RCC 7860 (cell line): ENCODE measurements around the gene OCLN.
A peak's percentile ranks its signal among the peaks of the same experiment; 100 is the strongest.
"Not testable (repeated sequence)": the region's sequence is repeated elsewhere in the genome, so short reads cannot be mapped to it uniquely, and the experiment has no call there.

Source experiments
- DNase-seq: peaks from one replicate; pipeline ENCODE4 v3.0.0-alpha.2; 2015; ENCODE audit warnings: low spot score
- FAIRE-seq: peaks from 2 replicates; lab custom pipeline; 2012; peaks lifted over from hg19 to GRCh38; lab: Jason Lieb, UNC

The OCLN gene

DNA sequence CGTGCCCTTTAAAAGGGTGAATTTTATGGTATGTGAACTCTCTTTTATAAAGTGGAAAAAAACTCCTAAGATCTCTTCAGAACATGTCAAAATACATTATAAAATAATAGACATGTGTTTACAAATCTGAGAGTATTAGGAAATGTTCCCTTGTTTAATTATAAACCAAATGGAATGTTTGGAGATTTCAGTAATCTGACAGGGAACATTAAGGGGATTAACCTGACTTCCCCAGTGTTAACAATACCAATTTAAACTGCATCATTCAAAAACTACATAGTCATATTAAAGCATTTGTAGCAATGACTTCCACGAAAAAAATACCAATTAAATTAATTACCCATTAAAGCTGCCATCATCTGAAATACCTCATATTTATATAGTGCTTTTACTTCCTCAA is 1.6 kb upstream of the OCLN start:
- no peak for DNase-seq

DNA sequence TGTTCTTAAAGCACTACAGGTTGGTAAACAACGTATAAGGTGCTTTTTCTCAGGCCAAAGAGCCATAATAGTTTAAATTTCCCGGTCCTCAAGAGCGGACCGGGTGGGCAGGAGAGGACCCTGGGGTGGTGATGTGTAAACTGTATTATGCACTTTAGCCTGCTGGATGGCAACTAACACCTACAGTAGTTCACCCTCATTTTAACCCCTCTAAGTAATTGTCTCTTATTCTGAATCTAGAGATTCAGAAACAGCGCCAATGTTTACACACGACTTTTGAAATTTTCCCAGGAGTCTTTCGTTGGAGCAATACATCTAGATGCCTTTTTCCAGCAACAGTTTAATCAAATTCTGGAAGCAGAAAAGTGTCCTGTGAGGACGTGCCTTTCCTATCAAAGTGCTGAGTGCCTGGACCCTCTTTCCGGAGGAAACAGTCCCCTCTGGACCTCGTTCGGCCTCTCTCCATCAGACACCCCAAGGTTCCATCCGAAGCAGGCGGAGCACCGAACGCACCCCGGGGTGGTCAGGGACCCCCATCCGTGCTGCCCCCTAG is 676 bp upstream of the OCLN start:
- FAIRE-seq = no peak
- no peak for DNase-seq

More for the DNA sequence above, 1.6 kb upstream of the OCLN start:
- no peak for FAIRE-seq

DNA sequence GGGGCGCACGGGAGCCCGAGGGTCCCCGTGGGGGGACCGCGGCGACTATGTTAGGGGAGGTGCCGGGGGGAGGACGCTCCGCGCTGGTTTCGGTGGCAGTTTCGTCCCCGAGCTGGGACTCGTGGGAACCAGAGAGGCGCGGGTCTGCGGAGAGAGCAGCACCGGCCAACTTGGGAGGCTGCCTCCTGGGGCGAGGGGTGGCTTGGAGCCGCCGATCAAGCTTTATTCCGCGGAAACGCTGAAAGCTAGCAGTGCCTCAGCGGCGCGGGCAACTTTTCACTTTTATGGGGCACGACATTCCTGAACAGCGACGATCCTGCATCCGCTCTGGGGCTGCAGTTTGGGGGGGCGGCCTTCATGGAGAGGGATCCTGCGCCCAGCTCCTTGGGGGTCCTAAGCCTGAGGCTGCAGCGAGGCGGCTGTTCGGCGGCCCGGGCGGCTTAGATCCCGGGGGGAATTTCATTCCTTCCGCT is 369 bp downstream of the OCLN start:
- DNase-seq = no peak
- FAIRE-seq = no peak

DNA sequence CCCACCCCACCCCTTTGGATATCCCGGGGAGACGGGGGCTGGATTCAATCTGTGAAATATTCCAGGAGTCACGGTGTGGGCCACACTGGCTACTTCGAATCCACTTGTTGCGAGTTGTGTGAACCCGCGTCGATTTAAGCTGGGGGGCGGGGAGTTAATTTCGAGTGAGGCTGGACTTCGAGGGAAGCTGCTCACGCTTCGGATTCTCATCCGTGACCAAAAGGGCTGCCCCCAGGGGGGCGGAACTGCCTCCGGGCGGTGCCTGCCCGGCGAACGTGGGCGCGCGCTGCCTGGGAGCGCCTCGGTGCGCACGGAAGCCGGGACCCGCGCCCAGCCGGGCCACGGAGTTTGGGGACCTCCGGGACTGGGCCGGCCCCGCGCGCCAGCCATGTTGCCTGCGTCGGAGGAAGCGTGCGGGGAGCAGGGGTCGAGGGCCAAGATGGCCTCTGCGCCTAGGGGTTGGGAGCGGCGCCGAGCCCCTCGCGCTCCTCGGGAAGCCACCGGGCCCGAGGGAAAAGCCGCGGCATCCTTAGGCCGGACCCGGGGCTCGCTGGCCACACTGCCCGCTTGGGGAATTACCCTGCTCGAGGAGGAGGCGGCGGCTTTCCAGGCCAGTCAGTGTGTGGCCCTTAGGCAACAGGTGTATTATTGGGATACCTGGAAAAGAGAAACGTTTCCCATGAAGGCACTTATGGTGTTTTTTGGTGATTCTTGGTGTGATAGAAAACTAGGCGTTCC is 975 bp downstream of the OCLN start:
- DNase-seq (no peak), FAIRE-seq (no peak)

DNA sequence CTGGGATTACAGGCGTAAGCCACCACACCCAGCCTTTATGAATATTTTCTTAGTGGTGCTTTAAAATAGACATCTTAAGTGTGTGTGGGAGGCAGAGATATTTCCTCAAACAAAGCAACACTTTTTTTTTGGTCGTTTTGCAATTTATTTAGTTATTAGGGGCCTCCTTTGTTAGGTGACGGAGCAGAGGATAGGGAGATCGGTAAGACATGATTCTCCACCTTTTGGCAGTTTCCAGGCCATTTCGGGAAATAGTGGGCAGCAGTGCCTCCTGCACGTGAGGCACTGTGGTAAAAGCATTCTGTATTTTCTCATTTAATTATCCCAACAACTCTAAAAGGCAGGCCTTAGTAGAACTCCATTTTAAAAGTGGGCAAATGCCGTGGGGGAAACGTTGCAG is 1.9 kb downstream of the OCLN start:
- DNase-seq = no peak
- FAIRE-seq = no peak

DNA sequence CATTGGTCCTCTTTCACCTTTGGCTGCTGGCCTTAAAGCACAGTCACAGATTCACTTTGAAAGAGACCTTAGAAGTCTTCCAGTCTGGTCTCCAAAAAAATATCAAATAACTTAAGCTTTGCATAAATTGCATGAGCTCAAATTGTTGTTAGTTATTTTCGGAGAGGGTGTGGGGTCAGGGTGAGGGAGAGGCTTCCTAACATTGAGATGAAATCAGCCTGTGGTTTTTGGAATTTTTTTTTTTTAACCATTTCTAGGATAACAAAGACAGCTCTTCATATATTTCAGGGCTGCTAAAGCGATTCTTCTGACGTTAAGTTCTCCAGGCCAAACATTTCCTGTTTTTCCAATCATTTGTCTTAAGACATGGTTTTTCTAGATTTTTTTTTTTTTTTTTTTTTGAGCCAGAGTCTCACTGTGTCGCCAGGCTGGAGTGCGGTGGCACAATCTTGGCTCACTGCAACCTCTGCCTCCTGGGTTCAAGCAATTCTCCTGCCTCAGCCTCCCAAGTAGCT is 4.5 kb downstream of the OCLN start:
- FAIRE-seq (no peak), DNase-seq (no peak)

DNA sequence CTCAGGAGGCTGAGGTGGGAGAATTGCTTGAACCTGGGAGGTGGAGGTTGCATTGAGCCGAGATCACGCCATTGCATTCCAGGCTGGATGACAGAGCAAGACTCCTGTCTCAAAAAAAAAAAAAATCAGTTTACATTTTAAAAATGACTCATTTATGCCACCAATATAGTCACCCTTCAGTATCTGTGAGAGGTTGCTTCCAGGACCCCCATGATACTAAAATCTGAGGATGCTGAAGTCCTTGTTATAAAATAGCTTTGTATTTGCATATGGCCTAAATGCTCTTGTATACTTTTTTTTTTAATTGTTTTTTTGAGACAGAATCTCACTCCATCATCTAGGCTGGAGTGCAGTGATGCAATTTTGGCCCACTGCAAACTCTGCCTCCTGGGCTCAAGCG is 5.8 kb downstream of the OCLN start:
- FAIRE-seq (no peak), DNase-seq (peak; percentile 27)

DNA sequence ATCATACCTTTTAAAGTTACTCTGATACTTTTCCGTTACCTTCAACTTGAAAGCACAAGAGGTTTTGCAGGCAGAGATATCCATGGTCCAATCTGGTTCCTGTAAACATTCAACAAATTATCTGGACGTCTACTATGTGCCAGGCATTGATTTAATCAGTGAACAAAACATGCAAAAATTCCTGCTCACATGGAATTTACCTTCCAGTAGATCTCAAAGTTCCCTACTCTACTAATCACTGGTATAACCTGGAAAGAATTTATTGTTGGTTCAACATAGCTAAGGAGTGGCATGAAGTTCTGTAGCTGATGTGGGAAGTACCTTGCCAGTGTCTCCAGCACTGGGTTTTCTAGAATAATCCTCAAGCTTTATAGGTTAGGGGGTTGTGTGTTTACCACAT is 9.8 kb downstream of the OCLN start:
- DNase-seq (no peak), FAIRE-seq (no peak)

DNA sequence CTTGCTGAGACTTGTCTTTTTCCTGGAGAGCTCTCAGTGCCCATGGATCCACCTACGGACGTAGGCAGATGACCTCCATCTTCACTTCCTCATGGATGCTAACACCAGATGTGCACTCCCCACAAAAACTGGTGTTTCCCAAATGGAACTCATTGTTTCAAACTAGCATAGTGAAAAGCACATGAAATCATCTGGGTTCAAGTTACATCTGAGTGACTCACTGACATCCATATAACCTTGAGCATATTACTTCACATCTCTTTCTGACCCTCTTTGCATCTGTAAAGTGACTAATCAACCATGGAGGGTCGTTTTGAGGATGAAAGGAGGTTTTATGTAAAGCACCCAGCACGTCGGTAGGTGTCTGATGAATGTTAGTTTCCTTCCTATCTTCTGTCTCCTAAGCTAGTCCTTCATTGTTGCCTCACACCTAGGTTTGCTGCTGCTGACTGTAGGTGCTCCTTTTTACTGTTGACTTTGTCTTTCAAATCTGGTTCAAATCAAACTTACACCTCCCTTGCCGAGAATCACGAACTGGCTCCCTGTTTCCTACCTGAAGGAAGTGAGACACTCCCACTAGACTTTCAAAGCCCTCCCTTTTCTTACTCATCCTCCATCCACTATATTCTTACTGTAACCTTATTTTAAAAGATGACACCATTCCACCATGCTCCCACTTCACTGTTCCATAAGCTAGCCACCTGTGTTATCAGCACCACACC is 10.3 kb downstream of the OCLN start:
- FAIRE-seq = no peak
- no peak for DNase-seq

DNA sequence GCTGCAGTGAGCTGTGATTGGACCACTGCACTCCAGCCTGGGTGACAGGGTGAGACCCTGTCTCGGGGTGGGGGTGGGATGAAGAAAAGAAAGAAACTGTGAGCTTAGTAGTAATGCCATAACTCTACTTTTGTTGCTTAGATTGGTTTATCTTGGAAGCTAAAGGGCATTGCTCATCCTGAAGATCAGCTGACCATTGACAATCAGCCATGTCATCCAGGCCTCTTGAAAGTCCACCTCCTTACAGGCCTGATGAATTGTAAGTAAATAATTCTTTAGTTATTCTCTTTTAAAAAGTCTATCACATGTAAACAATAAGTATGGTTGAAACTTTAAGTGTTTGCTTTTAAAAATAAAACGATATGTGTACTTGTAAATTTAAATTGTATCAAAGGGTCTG is 11.4 kb downstream of the OCLN start:
- FAIRE-seq (no peak), DNase-seq (no peak)

DNA sequence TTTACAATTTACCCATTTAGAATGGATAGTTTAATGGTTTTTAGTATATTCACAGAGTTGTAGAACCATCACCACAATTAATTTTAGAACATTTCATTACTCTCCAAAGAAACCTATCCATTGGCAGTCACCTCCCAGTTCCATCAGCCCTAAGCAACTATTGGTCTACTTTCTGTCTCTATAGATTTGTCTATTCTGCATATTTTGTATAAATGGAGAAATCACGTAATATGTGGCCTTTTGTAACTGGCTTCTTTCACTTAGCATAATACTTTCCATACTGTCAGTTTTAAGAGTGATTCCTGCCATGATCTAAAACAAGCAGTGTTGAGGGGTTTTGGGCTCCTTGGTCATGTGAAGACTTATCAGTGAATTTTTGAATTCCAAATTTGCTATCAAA is 12.7 kb downstream of the OCLN start:
- FAIRE-seq (no peak), DNase-seq (no peak)

DNA sequence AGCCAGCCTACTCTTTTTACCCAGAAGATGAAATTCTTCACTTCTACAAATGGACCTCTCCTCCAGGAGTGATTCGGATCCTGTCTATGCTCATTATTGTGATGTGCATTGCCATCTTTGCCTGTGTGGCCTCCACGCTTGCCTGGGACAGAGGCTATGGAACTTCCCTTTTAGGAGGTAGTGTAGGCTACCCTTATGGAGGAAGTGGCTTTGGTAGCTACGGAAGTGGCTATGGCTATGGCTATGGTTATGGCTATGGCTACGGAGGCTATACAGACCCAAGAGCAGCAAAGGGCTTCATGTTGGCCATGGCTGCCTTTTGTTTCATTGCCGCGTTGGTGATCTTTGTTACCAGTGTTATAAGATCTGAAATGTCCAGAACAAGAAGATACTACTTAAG is 16.6 kb downstream of the OCLN start:
- no peak for FAIRE-seq
- DNase-seq = no peak

DNA sequence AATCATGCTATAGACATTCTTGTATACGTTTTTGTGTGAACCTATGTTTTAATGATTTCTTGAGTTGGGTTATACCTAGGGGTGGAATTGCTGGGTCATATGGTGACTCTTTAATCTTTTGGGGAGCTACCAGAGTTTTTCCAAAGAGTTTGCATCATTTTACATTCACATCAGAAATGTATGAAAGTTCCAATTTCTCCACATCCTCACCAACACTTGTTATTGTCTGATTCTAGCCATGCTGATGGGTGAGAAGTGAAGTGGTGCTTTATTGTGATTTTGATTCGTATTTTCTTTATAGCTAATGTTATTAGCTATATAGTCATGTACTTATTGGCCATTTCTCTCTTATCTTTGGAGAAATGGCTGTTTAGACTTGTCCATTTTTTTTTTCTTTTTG is 18.1 kb downstream of the OCLN start:
- DNase-seq (no peak), FAIRE-seq (no peak)

DNA sequence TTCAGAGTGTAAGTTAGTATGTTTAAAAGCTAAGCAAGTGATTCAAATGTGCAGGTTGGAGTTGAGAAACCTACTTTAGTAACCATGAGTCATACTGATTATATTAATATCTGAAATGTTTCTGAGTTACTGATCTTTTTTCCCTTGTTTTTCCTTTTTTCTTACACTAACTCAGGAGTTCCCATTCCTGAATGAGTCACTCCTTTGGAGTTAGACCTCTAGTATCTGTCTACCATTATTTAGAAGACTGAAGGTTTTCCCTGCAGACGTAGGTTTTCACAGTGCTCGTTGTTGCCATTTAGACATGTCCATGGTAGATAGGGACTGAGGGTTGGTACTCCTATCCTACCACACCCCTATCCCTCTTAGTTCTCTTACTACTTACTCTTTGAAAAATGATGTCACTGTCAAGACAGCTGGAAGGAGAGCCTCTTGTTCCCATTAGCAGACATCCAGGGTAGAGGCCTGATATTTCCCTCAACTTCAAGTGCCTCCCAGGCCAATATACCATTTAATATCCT is 20.2 kb downstream of the OCLN start:
- DNase-seq (peak; percentile 8), FAIRE-seq (no peak)

DNA sequence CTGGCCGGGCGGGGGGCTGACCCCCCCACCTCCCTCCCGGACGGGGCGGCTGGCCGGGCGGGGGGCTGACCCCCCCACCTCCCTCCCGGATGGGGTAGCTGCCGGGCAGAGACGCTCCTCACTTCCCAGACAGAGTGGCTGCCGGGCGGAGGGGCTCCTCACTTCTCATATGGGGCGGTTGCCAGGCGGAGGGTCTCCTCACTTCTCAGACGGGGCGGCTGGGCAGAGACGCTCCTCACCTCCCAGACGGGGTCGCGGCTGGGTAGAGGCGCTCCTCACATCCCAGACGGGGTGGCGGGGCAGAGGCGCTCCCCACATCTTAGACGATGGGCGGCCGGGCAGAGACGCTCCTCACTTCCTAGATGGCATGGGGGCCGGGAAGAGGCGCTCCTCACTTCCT is 23.0 kb downstream of the OCLN start:
- not testable (repeated sequence) for FAIRE-seq

DNA sequence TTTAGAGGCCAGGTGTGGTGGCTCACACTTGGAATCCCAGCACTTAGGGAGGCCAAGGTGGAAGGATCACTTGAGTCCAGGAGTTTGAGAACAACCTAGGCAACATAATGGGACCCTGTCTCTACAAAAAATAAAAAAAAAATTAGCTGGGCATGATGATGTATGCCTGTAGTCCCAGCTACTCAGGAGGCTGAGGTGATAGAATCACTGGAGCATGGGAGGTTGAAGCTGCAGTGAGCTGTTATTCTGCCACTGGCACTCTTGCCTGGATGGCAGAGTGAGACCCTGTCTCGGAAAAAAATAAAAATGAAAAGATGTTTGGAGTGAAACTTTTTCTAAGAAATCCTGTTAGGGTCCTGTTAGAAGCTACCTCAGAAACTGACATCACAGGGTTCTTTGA is 24.2 kb downstream of the OCLN start:
- FAIRE-seq = peak; percentile 53

More for the DNA sequence above, 23.0 kb downstream of the OCLN start:
- DNase-seq = not testable (repeated sequence)

DNA sequence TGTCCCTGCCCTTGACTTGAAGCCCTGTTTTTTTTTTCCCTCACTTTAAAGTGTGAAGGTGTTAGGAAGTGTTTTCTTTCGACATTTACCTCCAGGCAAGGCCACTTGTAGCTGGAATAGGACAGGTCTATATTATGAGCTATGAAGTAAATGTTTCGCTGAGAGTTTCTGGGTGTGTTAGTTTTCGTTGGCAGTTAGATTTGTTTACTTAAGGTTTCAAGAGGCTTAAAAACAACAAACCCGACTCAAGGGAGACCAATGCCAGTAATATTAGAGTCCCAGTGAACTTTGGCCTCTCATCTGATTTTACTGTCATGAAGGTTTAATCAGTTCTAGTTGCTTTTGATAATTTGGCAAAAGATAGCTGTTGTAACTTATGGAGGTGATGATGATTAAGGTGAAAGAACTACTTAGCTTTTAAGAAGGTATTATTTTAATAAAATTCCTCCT is 25.2 kb downstream of the OCLN start:
- no peak for DNase-seq
- FAIRE-seq = no peak

More for the DNA sequence above, 24.2 kb downstream of the OCLN start:
- no peak for DNase-seq

DNA sequence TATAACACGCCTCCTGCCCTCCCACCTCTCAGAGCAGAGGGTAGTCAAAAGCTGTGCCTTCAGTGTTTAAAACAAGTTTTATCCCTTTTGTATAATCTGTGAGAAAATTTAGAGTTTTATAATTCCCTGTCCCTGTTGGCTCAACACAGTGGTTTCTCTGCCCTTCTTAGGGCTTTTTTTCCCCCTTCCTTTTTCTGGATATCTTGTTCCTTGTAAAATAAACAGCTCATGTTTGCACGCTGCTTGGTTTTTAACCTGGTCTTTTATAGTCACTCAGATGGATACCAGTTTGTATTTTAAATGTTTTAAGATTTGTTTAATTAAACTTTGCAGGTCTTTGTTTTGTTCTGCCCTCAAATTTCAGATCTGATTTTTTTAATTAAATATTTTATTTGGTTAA is 26.7 kb downstream of the OCLN start:
- no peak for DNase-seq
- no peak for FAIRE-seq

DNA sequence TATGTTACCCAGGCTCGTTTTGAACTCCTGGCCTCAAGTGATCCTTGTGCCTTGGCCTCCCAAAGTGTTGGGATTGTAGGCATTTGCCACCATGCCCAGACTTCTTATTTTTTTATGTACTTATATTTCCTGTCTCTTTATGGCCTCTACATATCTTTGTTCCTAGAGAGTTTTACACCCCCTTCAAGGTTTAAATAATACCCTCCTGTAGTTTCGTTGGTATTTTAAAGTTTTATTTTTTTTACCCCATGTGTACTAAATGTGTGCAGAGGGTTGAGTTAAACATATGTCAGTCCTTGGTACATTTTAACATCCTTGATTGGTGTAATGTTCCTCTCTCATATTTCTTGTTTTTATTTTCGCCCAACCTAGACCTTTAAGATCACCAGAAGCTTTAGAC is 29.4 kb downstream of the OCLN start:
- FAIRE-seq = no peak
- no peak for DNase-seq

DNA sequence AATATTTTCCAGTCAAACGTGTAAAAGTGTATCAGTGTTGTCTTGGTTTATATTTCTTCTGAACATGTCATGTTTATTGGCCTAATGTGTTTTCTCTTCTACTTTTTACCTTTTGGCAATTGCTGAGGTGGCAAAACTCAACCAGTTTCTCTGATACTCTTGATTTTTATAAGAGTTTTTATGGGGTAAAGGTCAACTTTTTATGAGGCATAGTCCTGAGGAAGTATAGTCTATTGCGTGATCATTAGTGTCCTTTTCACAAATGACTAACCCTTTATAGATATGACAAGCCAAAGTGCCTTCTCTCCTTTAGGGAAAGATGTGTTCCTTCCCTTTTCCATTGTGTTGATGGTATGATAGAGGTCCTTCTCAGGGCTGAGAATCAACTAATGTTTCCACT is 32.9 kb downstream of the OCLN start:
- FAIRE-seq (no peak), DNase-seq (no peak)

DNA sequence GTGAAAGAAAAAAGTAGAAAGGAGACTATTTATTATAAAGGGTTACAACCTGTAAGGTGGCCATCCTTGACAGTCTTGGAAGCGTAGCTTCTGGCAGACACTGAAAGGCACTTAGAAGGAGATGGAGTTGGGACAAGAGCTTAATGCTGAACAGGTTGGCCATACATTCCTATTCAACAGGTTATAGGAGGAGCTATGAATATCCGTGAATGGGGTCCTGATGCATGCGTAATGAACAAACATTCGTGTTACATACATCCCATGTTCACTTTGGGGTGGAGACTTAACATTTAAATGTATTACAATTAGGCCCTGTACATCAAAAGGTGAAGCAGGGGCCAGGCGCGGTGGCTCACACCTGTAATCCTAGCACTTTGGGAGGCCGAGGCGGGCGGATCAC is 34.1 kb downstream of the OCLN start:
- FAIRE-seq (no peak), DNase-seq (no peak)
